HEK293T (cell line): ENCODE data around the gene ING4.

Source experiments
- ARNT ChIP-seq: fragments of 450-650 bp; IDR thresholded peaks from 2 replicates; pipeline ENCODE4 v1.6.1; 2017; ENCODE audit warnings: mild to moderate bottlenecking
- BHLHE40 ChIP-seq: fragments of 450-650 bp; IDR thresholded peaks from 2 replicates; pipeline ENCODE4 v1.6.1; 2016; ENCODE audit warnings: mild to moderate bottlenecking, moderate library complexity, borderline replicate concordance
- FOXK2 ChIP-seq: fragments of 450-650 bp; IDR thresholded peaks from 2 replicates; pipeline ENCODE4 v1.6.1; 2016; ENCODE audit warnings: mild to moderate bottlenecking
- FOXM1 ChIP-seq: fragments of 450-650 bp; IDR thresholded peaks from 2 replicates; pipeline ENCODE4 v1.6.1; 2017; ENCODE audit warnings: mild to moderate bottlenecking, borderline replicate concordance
- HDGF ChIP-seq: fragments of 450-650 bp; IDR thresholded peaks from 2 replicates; pipeline ENCODE4 v1.6.1; 2017; ENCODE audit warnings: antibody characterized with exemption, borderline replicate concordance
- LEF1 ChIP-seq: fragments of 450-650 bp; IDR thresholded peaks from 2 replicates; pipeline ENCODE4 v1.6.1; 2017; ENCODE audit warnings: mild to moderate bottlenecking, borderline replicate concordance
- NFRKB ChIP-seq: fragments of 450-650 bp; IDR thresholded peaks from 2 replicates; pipeline ENCODE4 v1.6.1; 2016; ENCODE audit warnings: mild to moderate bottlenecking, moderate library complexity
- SP1 ChIP-seq: fragments of 450-650 bp; IDR thresholded peaks from 2 replicates; pipeline ENCODE4 v1.6.1; 2017
- TARDBP ChIP-seq: fragments of 450-650 bp; IDR thresholded peaks from 2 replicates; pipeline ENCODE4 v1.6.1; 2016

GRCh38 chr12:6699259-6699988 is 36.5 kb upstream of the ING4 start:
- TF ChIP-seq HDGF (no peak), SP1 (no peak), FOXM1 (no peak), FOXK2 (no peak), TARDBP (no peak), NFRKB (no peak), ARNT (no peak), LEF1 (no peak), BHLHE40 (no peak)
